NCI-H69 (cell line): Measurements from ENCODE around the gene TBX15.
"Not testable (repeated sequence)": the region's sequence is repeated elsewhere in the genome, so short reads cannot be mapped to it uniquely, and the experiment has no call there.

Source experiments
- DNase-seq: peaks from one replicate; lab custom pipeline; 2025; lab: John Stamatoyannopoulos, UW

Gene TBX15

GRCh38 chr1:118958937-118959631 is 29.1 kb downstream of the TBX15 start:
- peak; percentile 2 for DNase-seq

- no peak for DNase-seq
Observed at GRCh38 chr1:118958140-118958539, 30.0 kb downstream of the TBX15 start.

GRCh38 chr1:118957579-118957978 is 30.6 kb downstream of the TBX15 start:
- not testable (repeated sequence) for DNase-seq

- DNase-seq: no peak
Observed at GRCh38 chr1:118954301-118954905, 33.7 kb downstream of the TBX15 start.

- no peak for DNase-seq
Observed at GRCh38 chr1:118951270-118951936, 36.7 kb downstream of the TBX15 start.

GRCh38 chr1:118949315-118949714 is 38.8 kb downstream of the TBX15 start:
- DNase-seq: no peak

- DNase-seq: no peak
Observed at GRCh38 chr1:118948846-118949245, 39.3 kb downstream of the TBX15 start.

GRCh38 chr1:118948351-118948750 is 39.8 kb downstream of the TBX15 start:
- DNase-seq: peak; percentile 33

- no peak for DNase-seq
Observed at GRCh38 chr1:118947790-118948189, 40.4 kb downstream of the TBX15 start.

- no peak for DNase-seq
Observed at GRCh38 chr1:118947003-118947765, 41.0 kb downstream of the TBX15 start.

GRCh38 chr1:118945489-118945888 is 42.7 kb downstream of the TBX15 start:
- DNase-seq: peak; percentile 54

- no peak for DNase-seq
Observed at GRCh38 chr1:118944546-118944945, 43.6 kb downstream of the TBX15 start.

GRCh38 chr1:118944133-118944532 is 44.0 kb downstream of the TBX15 start:
- no peak for DNase-seq

GRCh38 chr1:118940957-118941356 is 47.2 kb downstream of the TBX15 start:
- DNase-seq: no peak

GRCh38 chr1:118937413-118938072 is 50.6 kb downstream of the TBX15 start:
- no peak for DNase-seq

GRCh38 chr1:118934706-118935105 is 53.4 kb downstream of the TBX15 start:
- DNase-seq: no peak

GRCh38 chr1:118933051-118933781 is 54.9 kb downstream of the TBX15 start:
- DNase-seq: peak; percentile 29

GRCh38 chr1:118931876-118932275 is 56.3 kb downstream of the TBX15 start:
- peak; percentile 82 for DNase-seq

- no peak for DNase-seq
Observed at GRCh38 chr1:118928739-118929554, 59.2 kb downstream of the TBX15 start.

- DNase-seq: peak; percentile 20
Observed at GRCh38 chr1:118927427-118928187, 60.5 kb downstream of the TBX15 start.
